NCI-H2081 treated with DMSO at 0.1 percent for 48 hours (cell line): Measurements from ENCODE around the gene TLR4.

Experiments used
- DNase-seq: peaks from one replicate; lab custom pipeline; 2025; lab: John Stamatoyannopoulos, UW

Gene TLR4

DNA sequence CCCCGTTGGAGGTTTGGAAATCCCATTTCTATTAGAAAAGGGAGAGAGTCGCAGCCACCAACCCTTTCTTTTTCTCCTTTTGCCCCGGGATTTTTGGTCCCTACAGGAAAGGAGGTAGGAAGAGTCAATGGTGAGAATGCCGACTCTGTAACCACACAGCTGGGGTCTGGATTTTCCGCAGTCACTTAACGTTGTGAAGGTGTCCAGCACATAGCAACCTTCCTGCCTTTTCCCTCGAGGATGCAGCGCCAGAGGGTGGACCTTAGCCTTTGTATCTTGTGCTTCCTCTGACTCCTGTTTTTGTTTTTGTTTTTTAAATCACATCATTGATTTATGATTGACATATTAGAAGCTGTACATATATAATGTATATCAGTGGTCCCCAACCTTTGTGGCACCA, 41.4 kb downstream of the TLR4 start:
- DNase-seq = no peak

DNA sequence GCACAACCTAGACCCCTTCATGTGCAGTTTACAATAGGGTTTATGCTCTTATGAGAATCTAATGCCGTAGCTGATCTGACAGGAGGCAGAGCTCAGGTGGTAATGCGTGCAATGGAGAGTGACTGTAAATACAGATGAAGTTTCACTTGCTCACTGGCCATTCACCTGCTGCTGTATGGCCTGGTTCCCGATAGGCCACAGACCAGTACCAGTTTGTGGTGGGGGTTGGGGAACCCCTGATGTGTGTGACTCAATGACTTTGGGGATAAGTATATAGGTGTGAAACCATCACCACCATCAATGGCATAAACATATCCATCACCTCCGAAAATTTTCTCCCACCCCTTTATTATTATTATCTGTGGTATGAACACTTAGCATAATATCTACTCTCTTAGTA, 42.1 kb downstream of the TLR4 start:
- no peak for DNase-seq

DNA sequence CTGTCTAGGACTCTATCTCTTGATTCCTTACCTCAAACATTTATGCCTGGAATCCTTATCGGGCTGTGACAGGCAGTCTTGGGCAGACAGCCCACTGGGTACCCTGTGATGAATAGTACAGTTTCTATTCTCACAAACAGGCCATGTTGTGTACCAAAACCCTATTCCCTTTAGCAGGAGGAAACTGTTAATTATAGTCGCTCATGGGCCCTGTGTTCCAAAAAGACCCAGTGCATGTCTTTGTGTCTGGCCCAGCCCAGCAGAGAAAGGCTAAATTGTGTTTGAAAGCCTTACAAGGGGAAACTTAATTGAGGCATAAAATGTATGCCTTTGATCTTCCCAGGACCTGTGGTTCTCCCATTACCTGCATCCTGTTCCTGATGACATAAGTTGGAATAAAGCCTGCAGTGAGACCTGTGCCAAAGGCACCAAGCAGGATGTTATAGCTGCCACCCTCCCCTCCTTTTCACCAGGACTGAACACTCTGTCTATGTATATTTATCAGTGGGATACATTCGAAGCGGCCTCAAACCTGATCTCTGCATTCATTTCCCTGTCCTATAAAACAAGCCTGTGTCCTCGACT, 43.3 kb downstream of the TLR4 start:
- peak; percentile 90 for DNase-seq

DNA sequence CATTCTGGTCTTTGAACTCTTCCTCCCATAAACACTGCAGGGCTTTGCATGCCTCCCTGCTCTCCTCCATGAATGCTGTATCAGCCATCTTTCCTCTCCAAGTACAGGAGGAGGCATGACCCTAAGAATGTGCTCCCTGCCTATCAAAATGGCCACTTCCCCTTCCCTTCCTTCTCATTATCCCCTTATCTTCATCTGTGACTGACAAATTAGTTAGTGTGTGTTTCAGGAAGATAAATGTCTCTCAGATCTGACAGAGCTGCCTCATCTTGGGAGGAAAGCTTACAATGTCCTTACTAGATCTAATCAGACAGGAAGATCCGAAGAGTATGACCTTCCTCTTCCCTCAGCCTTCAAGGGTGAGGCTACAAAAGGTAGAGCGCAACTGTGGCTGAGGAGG, 46.2 kb downstream of the TLR4 start:
- no peak for DNase-seq

GRCh38 chr9:117752894-117753293, 48.7 kb downstream of the TLR4 start:
- DNase-seq = no peak

DNA sequence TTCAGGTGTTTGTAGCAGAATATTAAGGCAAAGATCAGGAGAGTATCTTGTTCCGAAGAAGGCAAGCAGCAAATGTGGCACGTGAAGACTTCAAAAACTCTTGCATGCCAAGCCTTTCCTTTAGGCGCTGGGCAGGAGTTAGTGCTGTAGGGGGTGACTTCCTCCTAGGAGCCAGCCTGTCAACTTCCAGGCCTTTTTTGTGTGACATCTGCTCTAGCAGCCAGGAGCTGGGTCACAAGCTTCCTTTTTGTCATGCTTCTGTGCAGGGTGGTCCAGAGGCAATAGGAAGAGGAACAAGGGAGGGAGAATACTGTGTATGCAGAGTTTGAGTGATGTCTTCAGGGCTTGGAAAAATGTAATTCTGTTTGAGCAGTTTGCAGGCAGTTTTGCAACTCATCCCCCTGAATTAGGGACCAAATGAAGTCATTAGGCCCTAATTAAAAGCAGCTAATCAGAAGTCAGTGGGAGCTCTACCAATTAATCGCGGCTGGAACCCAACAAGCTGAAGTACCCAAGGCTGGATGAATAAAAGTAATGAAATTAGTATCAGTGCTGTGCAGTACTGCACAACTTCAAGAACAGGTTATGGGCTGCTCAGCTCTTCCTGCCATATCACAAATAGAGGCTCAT, 53.5 kb downstream of the TLR4 start:
- DNase-seq = no peak

GRCh38 chr9:117763314-117763713, 59.1 kb downstream of the TLR4 start:
- DNase-seq = no peak

GRCh38 chr9:117768750-117769395, 64.7 kb downstream of the TLR4 start:
- no peak for DNase-seq

GRCh38 chr9:117771136-117771535, 66.9 kb downstream of the TLR4 start:
- DNase-seq = no peak

DNA sequence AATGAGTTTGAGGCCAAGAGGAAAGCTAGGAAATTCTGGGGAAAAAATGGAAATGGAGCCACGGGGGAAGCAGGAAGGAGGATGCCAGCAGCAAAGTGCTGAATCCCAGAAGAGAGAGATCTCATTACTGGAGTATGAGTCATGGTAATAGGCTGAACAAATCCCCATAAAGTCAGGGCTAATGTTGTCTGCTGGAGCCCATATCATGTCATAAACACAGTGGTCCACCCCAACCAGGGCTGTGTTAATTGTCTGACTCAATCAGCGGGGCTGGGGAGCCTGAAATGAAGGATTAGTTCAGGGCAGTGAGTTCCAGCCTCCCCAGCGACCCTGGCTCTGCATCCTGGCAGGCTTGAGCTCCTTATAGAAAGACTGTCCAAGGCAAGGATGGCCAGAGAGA, 68.8 kb downstream of the TLR4 start:
- no peak for DNase-seq
